WTC11 (cell line): Measurements from ENCODE around the gene THUMPD1. TPM values are rescaled to one million over a fixed set of nuclear protein-coding genes. Genes with fewer than 3 reads are reported as not detected.

ENCODE experiments used
- ATAC-seq: fragments of 200-7000 bp; cut with Tn5 transposase; 2 replicates; pipeline ENCODE4 v1.10.0; 2021; ENCODE audit warnings: mild to moderate bottlenecking, moderate library complexity
- CTCF ChIA-PET: fragments of 300-600 bp; sonication (Branson Sonifier 250); formaldehyde crosslinking; loops from one replicate; lab custom pipeline; 2021; ENCODE audit warnings: antibody characterized with exemption; lab: Charles Lee
- POLR2A ChIA-PET: fragments of 350-600 bp; sonication (Branson Sonifier 250); formaldehyde crosslinking; loops from one replicate; lab custom pipeline; 2021; ENCODE audit warnings: antibody characterized with exemption; lab: Charles Lee
- DNase-seq: peaks from one replicate; pipeline ENCODE4 v3.0.0; 2021; ENCODE audit warnings: low spot score
- H3K27ac Mint-ChIP-seq: 2 replicates; pipeline ENCODE4 v1.8.0; 2021; ENCODE audit warnings: mixed read lengths
- H3K27me3 Mint-ChIP-seq: 2 replicates; pipeline ENCODE4 v1.8.0; 2021; ENCODE audit warnings: low read depth, mild to moderate bottlenecking, moderate library complexity, mixed read lengths
- H3K36me3 Mint-ChIP-seq: 2 replicates; pipeline ENCODE4 v1.8.0; 2021; ENCODE audit warnings: mixed read lengths
- H3K4me1 Mint-ChIP-seq: 2 replicates; pipeline ENCODE4 v1.8.0; 2022; ENCODE audit warnings: mixed read lengths
- H3K4me3 Mint-ChIP-seq: 2 replicates; pipeline ENCODE4 v1.8.0; 2021; ENCODE audit warnings: mild to moderate bottlenecking, moderate library complexity, mixed read lengths
- H3K9me3 Mint-ChIP-seq: 2 replicates; pipeline ENCODE4 v1.8.0; 2021; ENCODE audit warnings: mixed read lengths
- CBFB ChIP-seq: sonication (generic); formaldehyde crosslinking; IDR thresholded peaks from 2 replicates; pipeline ENCODE4 v1.8.1; 2022; ENCODE audit warnings: mild to moderate bottlenecking, low read depth, missing genetic modification reagents
- ESRRA ChIP-seq: sonication (generic); formaldehyde crosslinking; IDR thresholded peaks from 2 replicates; pipeline ENCODE4 v1.8.1; 2022; ENCODE audit warnings: mild to moderate bottlenecking, missing genetic modification reagents, borderline replicate concordance
- GTF2I ChIP-seq: fragments of 250-450 bp; sonication (Bioruptor Pico); conservative IDR thresholded peaks from 2 replicates; pipeline ENCODE4 v1.4.0; 2021; ENCODE audit warnings: mild to moderate bottlenecking
- JAZF1 ChIP-seq: fragments of 250-450 bp; sonication (Bioruptor Pico); IDR thresholded peaks from 2 replicates; pipeline ENCODE4 v1.9.0; 2021; ENCODE audit warnings: moderate library complexity, mild to moderate bottlenecking, inconsistent platforms
- NFE2L1 ChIP-seq: sonication (generic); formaldehyde crosslinking; IDR thresholded peaks from 2 replicates; pipeline ENCODE4 v1.8.1; 2023; ENCODE audit warnings: missing genetic modification reagents
- NR3C1 ChIP-seq: sonication (generic); formaldehyde crosslinking; conservative IDR thresholded peaks from 2 replicates; pipeline ENCODE4 v1.8.1; 2023; ENCODE audit warnings: low read depth, mild to moderate bottlenecking, missing genetic modification reagents
- OVOL2 ChIP-seq: fragments of 250-450 bp; sonication (Bioruptor Pico); IDR thresholded peaks from 2 replicates; pipeline ENCODE4 v1.9.0; 2021; ENCODE audit warnings: mild to moderate bottlenecking, borderline replicate concordance
- TCF7 ChIP-seq: sonication (generic); formaldehyde crosslinking; IDR thresholded peaks from 2 replicates; pipeline ENCODE4 v1.8.0; 2022; ENCODE audit warnings: mild to moderate bottlenecking, low read depth, missing genetic modification reagents, moderate library complexity
- ZNF138 ChIP-seq: sonication (generic); formaldehyde crosslinking; conservative IDR thresholded peaks from 2 replicates; pipeline ENCODE4 v1.8.1; 2022; ENCODE audit warnings: mild to moderate bottlenecking, moderate library complexity, missing genetic modification reagents
- ZNF219 ChIP-seq: sonication (generic); formaldehyde crosslinking; IDR thresholded peaks from 2 replicates; pipeline ENCODE4 v1.8.0; 2023; ENCODE audit warnings: missing genetic modification reagents, mild to moderate bottlenecking, borderline replicate concordance
- ZNF232 ChIP-seq: sonication (generic); formaldehyde crosslinking; IDR thresholded peaks from 2 replicates; pipeline ENCODE4 v1.8.0; 2022; ENCODE audit warnings: mild to moderate bottlenecking, missing genetic modification reagents
- ZNF416 ChIP-seq: fragments of 250-450 bp; sonication (Bioruptor Pico); IDR thresholded peaks from 2 replicates; pipeline ENCODE4 v1.9.0; 2021; ENCODE audit warnings: mild to moderate bottlenecking, inconsistent platforms
- ZNF423 ChIP-seq: fragments of 250-450 bp; sonication (Bioruptor Pico); IDR thresholded peaks from 2 replicates; pipeline ENCODE4 v2.1.2; 2022; ENCODE audit warnings: mild to moderate bottlenecking, moderate library complexity
- total RNA-seq: library from RNA; stranded (reverse); gene quantifications from 3 replicates; pipeline ENCODE4 v1.2.3, GENCODE V29; 2021
- TF ChIP-seq, protein P1 (sequence below): fragments of 250-450 bp; sonication (Bioruptor Pico); conservative IDR thresholded peaks from 2 replicates; pipeline ENCODE4 v1.9.0; 2021; ENCODE audit warnings: mild to moderate bottlenecking
- TF ChIP-seq, protein P2 (sequence below): sonication (generic); formaldehyde crosslinking; IDR thresholded peaks from 2 replicates; pipeline ENCODE4 v1.8.1; 2023; ENCODE audit warnings: mild to moderate bottlenecking, missing genetic modification reagents, moderate library complexity
- TF ChIP-seq, protein P3 (sequence below): sonication (generic); formaldehyde crosslinking; IDR thresholded peaks from 2 replicates; pipeline ENCODE4 v1.8.0; 2023; ENCODE audit warnings: missing genetic modification reagents
- TF ChIP-seq, protein P4 (sequence below): sonication (generic); formaldehyde crosslinking; IDR thresholded peaks from 2 replicates; pipeline ENCODE4 v1.8.1; 2023; ENCODE audit warnings: mild to moderate bottlenecking, missing genetic modification reagents
- TF ChIP-seq, protein P5 (sequence below): sonication (generic); formaldehyde crosslinking; IDR thresholded peaks from 2 replicates; pipeline ENCODE4 v1.8.1; 2023; ENCODE audit warnings: mild to moderate bottlenecking, missing genetic modification reagents
- TF ChIP-seq, protein P6 (sequence below): sonication (generic); formaldehyde crosslinking; IDR thresholded peaks from 2 replicates; pipeline ENCODE4 v1.8.0; 2022; ENCODE audit warnings: missing genetic modification reagents

THUMPD1 gene
- total RNA-seq, 1 experiment from 2014 or later: 48.5 TPM

DNA sequence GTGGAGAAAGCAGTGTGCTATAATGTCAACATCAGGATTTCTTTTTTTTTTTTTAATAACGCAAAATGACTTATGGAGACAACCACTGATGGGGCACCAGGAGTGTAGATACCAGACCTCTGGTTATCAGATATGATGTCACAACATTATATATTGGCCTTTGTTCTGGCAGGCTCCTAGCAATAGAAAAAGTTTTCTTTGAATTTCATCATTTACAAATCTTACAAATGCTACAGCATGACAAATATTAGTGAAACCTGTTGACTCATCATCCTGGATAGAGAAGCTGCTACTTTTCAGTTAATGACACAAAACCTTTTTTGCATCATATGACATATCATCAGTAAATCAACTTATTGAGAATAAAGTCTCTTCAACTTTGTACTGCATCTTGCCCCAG, 6.1 kb downstream of the THUMPD1 start:
- Mint-ChIP-seq H3K9me3 (no peaks in the 10 kb centered on the region), H3K27ac (no peak overlapping the region), H3K4me3 (no peak overlapping the region), H3K4me1 (peaks cover 5% of the 10 kb centered on the region), H3K27me3 (no peaks in the 10 kb centered on the region), H3K36me3 (peaks cover 36% of the 10 kb centered on the region)
- ATAC-seq: no peak
- DNase-seq: no peak
- ChIA-PET POLR2A (no interaction called here), CTCF (interaction anchor here (0.7 kb wide), 1 partner anchor 349 kb away, joined by 3 read pairs; no protein-coding TSS in a partner anchor)
- TF ChIP-seq, protein P1, sequence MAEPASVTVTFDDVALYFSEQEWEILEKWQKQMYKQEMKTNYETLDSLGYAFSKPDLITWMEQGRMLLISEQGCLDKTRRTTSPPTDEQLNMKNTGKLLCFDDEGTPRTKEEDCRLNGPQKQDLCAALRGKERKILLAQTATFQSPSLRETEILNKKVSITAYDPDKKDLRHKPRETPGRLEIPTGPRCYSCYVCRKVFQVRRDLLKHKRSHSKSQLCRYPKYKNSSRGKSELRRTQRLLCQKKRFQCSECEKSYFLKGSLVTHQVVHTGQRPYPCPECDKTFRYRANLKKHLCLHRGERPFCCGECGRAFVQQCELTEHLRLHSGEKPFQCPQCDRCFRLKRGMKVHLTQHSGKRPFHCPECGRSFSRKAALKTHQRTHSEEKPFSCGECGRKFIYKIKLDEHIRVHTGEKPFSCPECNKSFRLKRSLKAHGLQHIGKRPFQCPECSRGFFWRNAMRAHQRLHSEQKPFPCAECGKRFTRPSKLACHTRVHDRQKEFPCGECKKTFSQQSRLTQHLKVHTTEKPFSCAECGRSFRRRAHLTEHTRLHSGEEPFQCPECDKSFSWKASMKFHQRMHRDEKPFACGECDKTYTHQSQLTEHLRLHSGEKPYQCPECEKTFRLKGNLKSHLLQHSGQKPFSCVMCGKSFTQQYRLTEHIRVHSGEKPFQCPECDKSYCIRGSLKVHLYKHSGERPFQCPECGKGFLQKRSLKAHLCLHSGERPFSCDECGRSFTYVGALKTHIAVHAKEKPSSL (CRISPR knock-in tag): no peak
- TF ChIP-seq ZNF416: no peak
- TF ChIP-seq NR3C1 (CRISPR knock-in tag): no peak
- TF ChIP-seq ZNF423 (CRISPR knock-in tag): no peak
- no peak for TF ChIP-seq NFE2L1
- TF ChIP-seq, protein P2, sequence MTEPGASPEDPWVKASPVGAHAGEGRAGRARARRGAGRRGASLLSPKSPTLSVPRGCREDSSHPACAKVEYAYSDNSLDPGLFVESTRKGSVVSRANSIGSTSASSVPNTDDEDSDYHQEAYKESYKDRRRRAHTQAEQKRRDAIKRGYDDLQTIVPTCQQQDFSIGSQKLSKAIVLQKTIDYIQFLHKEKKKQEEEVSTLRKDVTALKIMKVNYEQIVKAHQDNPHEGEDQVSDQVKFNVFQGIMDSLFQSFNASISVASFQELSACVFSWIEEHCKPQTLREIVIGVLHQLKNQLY: no peak
- TF ChIP-seq ZNF219 (CRISPR knock-in tag): no peak
- TF ChIP-seq ZNF138 (CRISPR knock-in tag): no peak
- TF ChIP-seq GTF2I (CRISPR knock-in tag): no peak
- no peak for TF ChIP-seq OVOL2 (CRISPR knock-in tag)
- no peak for TF ChIP-seq ZNF232
- TF ChIP-seq ESRRA (CRISPR knock-in tag): no peak
- TF ChIP-seq, protein P3, sequence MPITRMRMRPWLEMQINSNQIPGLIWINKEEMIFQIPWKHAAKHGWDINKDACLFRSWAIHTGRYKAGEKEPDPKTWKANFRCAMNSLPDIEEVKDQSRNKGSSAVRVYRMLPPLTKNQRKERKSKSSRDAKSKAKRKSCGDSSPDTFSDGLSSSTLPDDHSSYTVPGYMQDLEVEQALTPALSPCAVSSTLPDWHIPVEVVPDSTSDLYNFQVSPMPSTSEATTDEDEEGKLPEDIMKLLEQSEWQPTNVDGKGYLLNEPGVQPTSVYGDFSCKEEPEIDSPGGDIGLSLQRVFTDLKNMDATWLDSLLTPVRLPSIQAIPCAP (CRISPR knock-in tag): no peak
- no peak for TF ChIP-seq JAZF1 (CRISPR knock-in tag)

- ChIA-PET POLR2A (no interaction called here), CTCF (no interaction called here)
- Mint-ChIP-seq H3K27ac (no peak overlapping the region), H3K27me3 (peaks cover 2% of the 10 kb centered on the region; the same call in 1 of the 2 replicates), H3K4me1 (no peaks in the 10 kb centered on the region), H3K9me3 (no peaks in the 10 kb centered on the region), H3K36me3 (peaks cover 36% of the 10 kb centered on the region)
- ATAC-seq: no peak
- TF ChIP-seq, protein P4, sequence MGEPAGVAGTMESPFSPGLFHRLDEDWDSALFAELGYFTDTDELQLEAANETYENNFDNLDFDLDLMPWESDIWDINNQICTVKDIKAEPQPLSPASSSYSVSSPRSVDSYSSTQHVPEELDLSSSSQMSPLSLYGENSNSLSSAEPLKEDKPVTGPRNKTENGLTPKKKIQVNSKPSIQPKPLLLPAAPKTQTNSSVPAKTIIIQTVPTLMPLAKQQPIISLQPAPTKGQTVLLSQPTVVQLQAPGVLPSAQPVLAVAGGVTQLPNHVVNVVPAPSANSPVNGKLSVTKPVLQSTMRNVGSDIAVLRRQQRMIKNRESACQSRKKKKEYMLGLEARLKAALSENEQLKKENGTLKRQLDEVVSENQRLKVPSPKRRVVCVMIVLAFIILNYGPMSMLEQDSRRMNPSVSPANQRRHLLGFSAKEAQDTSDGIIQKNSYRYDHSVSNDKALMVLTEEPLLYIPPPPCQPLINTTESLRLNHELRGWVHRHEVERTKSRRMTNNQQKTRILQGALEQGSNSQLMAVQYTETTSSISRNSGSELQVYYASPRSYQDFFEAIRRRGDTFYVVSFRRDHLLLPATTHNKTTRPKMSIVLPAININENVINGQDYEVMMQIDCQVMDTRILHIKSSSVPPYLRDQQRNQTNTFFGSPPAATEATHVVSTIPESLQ (CRISPR knock-in tag): no peak
- TF ChIP-seq CBFB (CRISPR knock-in tag) (no peak), ZNF138 (CRISPR knock-in tag) (no peak), TCF7 (no peak)
- TF ChIP-seq, protein P5, sequence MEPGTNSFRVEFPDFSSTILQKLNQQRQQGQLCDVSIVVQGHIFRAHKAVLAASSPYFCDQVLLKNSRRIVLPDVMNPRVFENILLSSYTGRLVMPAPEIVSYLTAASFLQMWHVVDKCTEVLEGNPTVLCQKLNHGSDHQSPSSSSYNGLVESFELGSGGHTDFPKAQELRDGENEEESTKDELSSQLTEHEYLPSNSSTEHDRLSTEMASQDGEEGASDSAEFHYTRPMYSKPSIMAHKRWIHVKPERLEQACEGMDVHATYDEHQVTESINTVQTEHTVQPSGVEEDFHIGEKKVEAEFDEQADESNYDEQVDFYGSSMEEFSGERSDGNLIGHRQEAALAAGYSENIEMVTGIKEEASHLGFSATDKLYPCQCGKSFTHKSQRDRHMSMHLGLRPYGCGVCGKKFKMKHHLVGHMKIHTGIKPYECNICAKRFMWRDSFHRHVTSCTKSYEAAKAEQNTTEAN (CRISPR knock-in tag): no peak
- TF ChIP-seq, protein P6, sequence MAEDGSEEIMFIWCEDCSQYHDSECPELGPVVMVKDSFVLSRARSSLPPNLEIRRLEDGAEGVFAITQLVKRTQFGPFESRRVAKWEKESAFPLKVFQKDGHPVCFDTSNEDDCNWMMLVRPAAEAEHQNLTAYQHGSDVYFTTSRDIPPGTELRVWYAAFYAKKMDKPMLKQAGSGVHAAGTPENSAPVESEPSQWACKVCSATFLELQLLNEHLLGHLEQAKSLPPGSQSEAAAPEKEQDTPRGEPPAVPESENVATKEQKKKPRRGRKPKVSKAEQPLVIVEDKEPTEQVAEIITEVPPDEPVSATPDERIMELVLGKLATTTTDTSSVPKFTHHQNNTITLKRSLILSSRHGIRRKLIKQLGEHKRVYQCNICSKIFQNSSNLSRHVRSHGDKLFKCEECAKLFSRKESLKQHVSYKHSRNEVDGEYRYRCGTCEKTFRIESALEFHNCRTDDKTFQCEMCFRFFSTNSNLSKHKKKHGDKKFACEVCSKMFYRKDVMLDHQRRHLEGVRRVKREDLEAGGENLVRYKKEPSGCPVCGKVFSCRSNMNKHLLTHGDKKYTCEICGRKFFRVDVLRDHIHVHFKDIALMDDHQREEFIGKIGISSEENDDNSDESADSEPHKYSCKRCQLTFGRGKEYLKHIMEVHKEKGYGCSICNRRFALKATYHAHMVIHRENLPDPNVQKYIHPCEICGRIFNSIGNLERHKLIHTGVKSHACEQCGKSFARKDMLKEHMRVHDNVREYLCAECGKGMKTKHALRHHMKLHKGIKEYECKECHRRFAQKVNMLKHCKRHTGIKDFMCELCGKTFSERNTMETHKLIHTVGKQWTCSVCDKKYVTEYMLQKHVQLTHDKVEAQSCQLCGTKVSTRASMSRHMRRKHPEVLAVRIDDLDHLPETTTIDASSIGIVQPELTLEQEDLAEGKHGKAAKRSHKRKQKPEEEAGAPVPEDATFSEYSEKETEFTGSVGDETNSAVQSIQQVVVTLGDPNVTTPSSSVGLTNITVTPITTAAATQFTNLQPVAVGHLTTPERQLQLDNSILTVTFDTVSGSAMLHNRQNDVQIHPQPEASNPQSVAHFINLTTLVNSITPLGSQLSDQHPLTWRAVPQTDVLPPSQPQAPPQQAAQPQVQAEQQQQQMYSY (CRISPR knock-in tag): no peak
- TF ChIP-seq, all 79 proteins: peak for 0
- no peak overlapping the region for H3K4me3 Mint-ChIP-seq
- DNase-seq: no peak
Observed at GRCh38 chr16:20734782-20735181, 6.8 kb downstream of the THUMPD1 start.
